CD4-positive, alpha-beta T cell treated with Interleukin-21 for 1 hour (primary cell): ENCODE measurements around the gene NPTX1.

Experiments
- DNase-seq: peaks from one replicate; pipeline ENCODE4 v3.0.0-alpha.2; 2020

The NPTX1 gene

GRCh38 chr17:80456465-80457235, 19.8 kb downstream of the NPTX1 start:
- no peak for DNase-seq

- no peak for DNase-seq
Measured at GRCh38 chr17:80455784-80456183, 20.6 kb downstream of the NPTX1 start.

GRCh38 chr17:80455336-80455710, 21.1 kb downstream of the NPTX1 start:
- peak; percentile 56 for DNase-seq

GRCh38 chr17:80454557-80455335, 21.7 kb downstream of the NPTX1 start:
- DNase-seq: peak; percentile 95

GRCh38 chr17:80453998-80454556, 22.3 kb downstream of the NPTX1 start:
- no peak for DNase-seq

- DNase-seq: no peak
Measured at GRCh38 chr17:80453126-80453997, 23.0 kb downstream of the NPTX1 start.

- no peak for DNase-seq
Measured at GRCh38 chr17:80452173-80452915, 24.1 kb downstream of the NPTX1 start.

- DNase-seq: no peak
Measured at GRCh38 chr17:80451104-80451775, 25.2 kb downstream of the NPTX1 start.

GRCh38 chr17:80449930-80450576, 26.4 kb downstream of the NPTX1 start:
- no peak for DNase-seq

GRCh38 chr17:80449194-80449929, 27.0 kb downstream of the NPTX1 start:
- DNase-seq: no peak

- DNase-seq: no peak
Measured at GRCh38 chr17:80447790-80448189, 28.6 kb downstream of the NPTX1 start.

GRCh38 chr17:80446645-80447405, 29.6 kb downstream of the NPTX1 start:
- no peak for DNase-seq

GRCh38 chr17:80445726-80446110, 30.7 kb downstream of the NPTX1 start:
- DNase-seq: no peak

- no peak for DNase-seq
Measured at GRCh38 chr17:80445007-80445725, 31.2 kb downstream of the NPTX1 start.

GRCh38 chr17:80444644-80444979, 31.8 kb downstream of the NPTX1 start:
- DNase-seq: no peak

- DNase-seq: no peak
Measured at GRCh38 chr17:80443916-80444643, 32.3 kb downstream of the NPTX1 start.

GRCh38 chr17:80443498-80443897, 32.9 kb downstream of the NPTX1 start:
- DNase-seq: no peak

- no peak for DNase-seq
Measured at GRCh38 chr17:80442764-80443163, 33.6 kb downstream of the NPTX1 start.
